Memory B cell (primary cell): ENCODE results near the gene VAV2.

ENCODE experiments used
- ATAC-seq: fragments of 150-1000 bp; cut with Tn5 transposase; 2 replicates; pipeline ENCODE4 v1.10.0; 2021; ENCODE audit warnings: low read depth, mild to moderate bottlenecking, moderate library complexity
- DNase-seq, 2 donors: peaks; one replicate each; pipeline ENCODE4 v3.0.0; 2022; ENCODE audit warnings: low spot score in 2 of 2
- H3K27ac Mint-ChIP-seq: one replicate; pipeline ENCODE4 v1.8.0; 2022; ENCODE audit warnings: mild to moderate bottlenecking, moderate library complexity, mixed read lengths
- H3K27me3 Mint-ChIP-seq: one replicate; pipeline ENCODE4 v1.8.0; 2022; ENCODE audit warnings: mixed read lengths
- H3K36me3 Mint-ChIP-seq: one replicate; pipeline ENCODE4 v1.8.0; 2022; ENCODE audit warnings: mild to moderate bottlenecking, mixed read lengths
- H3K4me1 Mint-ChIP-seq: one replicate; pipeline ENCODE4 v1.8.0; 2022; ENCODE audit warnings: mixed read lengths
- H3K4me3 Mint-ChIP-seq: one replicate; pipeline ENCODE4 v1.8.0; 2022; ENCODE audit warnings: mild to moderate bottlenecking, moderate library complexity, mixed read lengths
- H3K9me3 Mint-ChIP-seq: one replicate; pipeline ENCODE4 v1.8.0; 2022; ENCODE audit warnings: mixed read lengths

The VAV2 gene

GRCh38 chr9:134032456-134033222, 40.5 kb upstream of the VAV2 start:
- no peak overlapping the region for H3K4me3 Mint-ChIP-seq
- H3K36me3 Mint-ChIP-seq, result peaks cover 19% of the 10 kb centered on the region
- no peak overlapping the region for H3K27ac Mint-ChIP-seq
- no peaks in the 10 kb centered on the region for H3K4me1 Mint-ChIP-seq
- ATAC-seq (no peak), DNase-seq (no peak)
- no peaks in the 10 kb centered on the region for H3K9me3 Mint-ChIP-seq
- no peaks in the 10 kb centered on the region for H3K27me3 Mint-ChIP-seq

- Mint-ChIP-seq H3K4me1 (peaks cover 1% of the 10 kb centered on the region), H3K4me3 (no peak overlapping the region), H3K9me3 (no peaks in the 10 kb centered on the region), H3K36me3 (peaks cover 16% of the 10 kb centered on the region), H3K27me3 (no peaks in the 10 kb centered on the region), H3K27ac (no peak overlapping the region)
- ATAC-seq, result no peak
- DNase-seq, result no peak
These were observed 39.7 kb upstream of the VAV2 start for GRCh38 chr9:134031783-134032182.

GRCh38 chr9:134030821-134031470, 38.8 kb upstream of the VAV2 start:
- no peak overlapping the region for H3K4me3 Mint-ChIP-seq
- H3K9me3 Mint-ChIP-seq, result no peaks in the 10 kb centered on the region
- peaks cover 5% of the 10 kb centered on the region for H3K4me1 Mint-ChIP-seq
- ATAC-seq (no peak), DNase-seq (no peak)
- no peak overlapping the region for H3K27ac Mint-ChIP-seq
- H3K36me3 Mint-ChIP-seq, result peaks cover 9% of the 10 kb centered on the region
- no peaks in the 10 kb centered on the region for H3K27me3 Mint-ChIP-seq

- Mint-ChIP-seq H3K9me3 (no peaks in the 10 kb centered on the region), H3K36me3 (peaks cover 7% of the 10 kb centered on the region), H3K27me3 (no peaks in the 10 kb centered on the region), H3K27ac (no peak overlapping the region), H3K4me3 (no peak overlapping the region), H3K4me1 (peaks cover 11% of the 10 kb centered on the region)
- ATAC-seq, result no peak
- no peak for DNase-seq
These were observed 37.4 kb upstream of the VAV2 start for GRCh38 chr9:134029248-134030226.

- DNase-seq (no peak), ATAC-seq (no peak)
- Mint-ChIP-seq H3K9me3 (no peaks in the 10 kb centered on the region), H3K4me3 (no peak overlapping the region), H3K27me3 (no peaks in the 10 kb centered on the region), H3K4me1 (peaks cover 14% of the 10 kb centered on the region), H3K36me3 (peaks cover 7% of the 10 kb centered on the region), H3K27ac (no peak overlapping the region)
These were observed 36.6 kb upstream of the VAV2 start for GRCh38 chr9:134028575-134029247.

- Mint-ChIP-seq H3K27ac (peak overlapping the region; percentile 3), H3K4me3 (no peak overlapping the region), H3K27me3 (no peaks in the 10 kb centered on the region), H3K4me1 (peaks cover 14% of the 10 kb centered on the region), H3K9me3 (no peaks in the 10 kb centered on the region), H3K36me3 (peaks cover 4% of the 10 kb centered on the region)
- ATAC-seq, result no peak
- no peak for DNase-seq
These were observed 36.0 kb upstream of the VAV2 start for GRCh38 chr9:134028076-134028475.

GRCh38 chr9:134027561-134027960, 35.4 kb upstream of the VAV2 start:
- Mint-ChIP-seq H3K9me3 (no peaks in the 10 kb centered on the region), H3K4me1 (peaks cover 14% of the 10 kb centered on the region), H3K36me3 (peaks cover 3% of the 10 kb centered on the region), H3K27ac (peak overlapping the region; percentile 3), H3K4me3 (peak overlapping the region; percentile 43), H3K27me3 (no peaks in the 10 kb centered on the region)
- ATAC-seq (no peak), DNase-seq (no peak)

GRCh38 chr9:134026981-134027380, 34.9 kb upstream of the VAV2 start:
- H3K27ac Mint-ChIP-seq, result no peak overlapping the region
- peak overlapping the region; percentile 87 for H3K4me3 Mint-ChIP-seq
- DNase-seq (no peak), ATAC-seq (no peak)
- H3K27me3 Mint-ChIP-seq, result no peaks in the 10 kb centered on the region
- H3K4me1 Mint-ChIP-seq, result peaks cover 14% of the 10 kb centered on the region
- no peaks in the 10 kb centered on the region for H3K9me3 Mint-ChIP-seq
- H3K36me3 Mint-ChIP-seq, result peaks cover 3% of the 10 kb centered on the region

- H3K36me3 Mint-ChIP-seq, result peaks cover 3% of the 10 kb centered on the region
- no peak for ATAC-seq
- no peak overlapping the region for H3K27ac Mint-ChIP-seq
- peaks cover 14% of the 10 kb centered on the region for H3K4me1 Mint-ChIP-seq
- DNase-seq, result no peak
- no peaks in the 10 kb centered on the region for H3K27me3 Mint-ChIP-seq
- H3K9me3 Mint-ChIP-seq, result no peaks in the 10 kb centered on the region
- peak overlapping the region; percentile 87 for H3K4me3 Mint-ChIP-seq
These were observed 34.5 kb upstream of the VAV2 start for GRCh38 chr9:134026581-134026980.

- Mint-ChIP-seq H3K27ac (peak overlapping the region; percentile 87), H3K36me3 (peaks cover 3% of the 10 kb centered on the region), H3K4me3 (peak overlapping the region; percentile 87), H3K27me3 (no peaks in the 10 kb centered on the region), H3K4me1 (peaks cover 14% of the 10 kb centered on the region), H3K9me3 (no peaks in the 10 kb centered on the region)
- DNase-seq, result peak; percentile 41 to 52
- peak; percentile 39 for ATAC-seq
These were observed 33.8 kb upstream of the VAV2 start for GRCh38 chr9:134025606-134026541.

GRCh38 chr9:134024828-134025605, 32.9 kb upstream of the VAV2 start, which contains the start of gene BRD3OS:
TSS of gene BRD3OS (plus strand) at chr9:134025481. CDS start at chr9:134026748, 1,267 bp downstream.
- Mint-ChIP-seq H3K27ac (peak within 1 kb of the TSS; percentile 87), H3K36me3 (no peaks in the 10 kb centered on the region), H3K4me3 (peak within 1 kb of the TSS; percentile 87), H3K27me3 (no peaks in the 10 kb centered on the region), H3K4me1 (peaks cover 14% of the 10 kb centered on the region), H3K9me3 (no peaks in the 10 kb centered on the region)
- peak; percentile 88 for ATAC-seq
- DNase-seq, result peak; percentile 79 to 89

GRCh38 chr9:134024214-134024792, 32.2 kb upstream of the VAV2 start:
- H3K4me1 Mint-ChIP-seq, result peaks cover 14% of the 10 kb centered on the region
- H3K36me3 Mint-ChIP-seq, result no peaks in the 10 kb centered on the region
- no peaks in the 10 kb centered on the region for H3K9me3 Mint-ChIP-seq
- H3K27me3 Mint-ChIP-seq, result no peaks in the 10 kb centered on the region
- peak overlapping the region; percentile 87 for H3K27ac Mint-ChIP-seq
- ATAC-seq (no peak), DNase-seq (no peak)
- peak overlapping the region; percentile 87 for H3K4me3 Mint-ChIP-seq
